Epithelial cell of esophagus (primary cell): ENCODE results near the gene TRIM45.
"Not testable (repeated sequence)": the region's sequence is repeated elsewhere in the genome, so short reads cannot be mapped to it uniquely, and the experiment has no call there.

Experiments
- DNase-seq: peaks from one replicate; pipeline ENCODE4 v3.0.0; 2010; ENCODE audit warnings: low read depth
- H3K4me3 ChIP-seq: 2 replicates; pipeline ENCODE4 v1.5.1; 2011; ENCODE audit warnings: mild to moderate bottlenecking, low read length, control low read depth
- CTCF ChIP-seq: IDR thresholded peaks from 2 replicates; pipeline ENCODE4 v1.5.1; 2011; ENCODE audit warnings: low read depth, mild to moderate bottlenecking, low read length, control low read depth, inconsistent platforms; ENCODE audit not compliant: insufficient read depth; ENCODE audit errors: missing control alignments

TRIM45 gene

GRCh38 chr1:117161887-117162286, 40.3 kb upstream of the TRIM45 start:
- no peak for DNase-seq
- no peak for TF ChIP-seq CTCF
- H3K4me3 ChIP-seq, result no peak overlapping the region

- DNase-seq, H3K4me3 ChIP-seq: not testable (repeated sequence)
Measured at GRCh38 chr1:117151305-117151704, 29.8 kb upstream of the TRIM45 start.

DNA sequence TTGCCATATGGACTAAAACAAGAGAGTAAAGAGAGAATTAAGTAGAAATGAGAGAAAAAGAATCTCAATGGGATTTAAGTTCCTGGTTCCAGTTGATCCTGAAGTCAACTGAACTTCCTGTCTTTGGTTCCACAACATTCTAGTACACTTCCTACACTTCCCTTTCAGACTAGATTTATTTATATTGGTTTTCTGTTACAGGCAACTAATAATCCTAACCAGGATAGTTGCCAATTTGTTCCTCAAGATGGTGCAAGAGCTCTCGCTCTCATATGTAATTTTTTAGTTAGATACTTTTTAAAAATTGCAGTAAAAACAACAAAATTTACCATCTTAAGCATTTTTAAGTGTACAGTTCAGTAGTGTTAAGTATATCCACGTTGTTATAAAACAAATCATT, 28.8 kb upstream of the TRIM45 start:
- no peak for DNase-seq
- peak; percentile 29 for TF ChIP-seq CTCF
- no peak overlapping the region for H3K4me3 ChIP-seq

DNA sequence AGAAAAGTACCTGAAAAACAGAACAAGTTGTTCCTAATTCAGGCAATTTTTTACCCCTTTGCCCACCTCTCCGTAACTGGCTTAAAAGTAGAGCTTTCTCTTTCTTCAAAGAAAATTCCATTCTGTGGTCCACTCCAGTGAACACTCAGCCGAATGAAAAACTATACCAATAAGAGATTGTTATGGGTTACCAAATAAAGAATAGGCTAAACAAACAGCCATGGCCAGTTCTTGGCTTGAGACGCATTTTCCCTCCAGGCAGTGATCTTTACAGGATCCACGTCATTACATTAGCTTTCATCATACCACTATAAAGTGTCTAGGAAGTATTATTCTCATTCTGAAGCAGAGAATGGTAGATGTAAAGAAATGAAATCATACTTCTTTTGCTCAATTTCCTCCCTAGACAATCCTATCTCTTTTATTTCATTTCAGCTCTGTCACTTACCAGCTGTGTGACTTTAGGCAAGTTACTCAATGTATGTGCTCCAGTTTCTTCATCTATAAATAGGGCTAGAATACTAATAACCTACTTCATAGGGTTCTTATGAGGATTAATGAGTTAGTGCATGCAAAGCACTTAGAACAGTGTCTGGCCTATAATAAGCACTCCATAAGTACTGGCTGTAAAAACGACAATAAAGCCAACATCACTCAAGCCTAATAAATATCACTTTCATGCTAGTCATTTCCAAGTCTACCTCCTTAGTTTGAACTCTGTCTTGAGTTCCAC, 26.5 kb upstream of the TRIM45 start:
- TF ChIP-seq CTCF, result no peak
- no peak overlapping the region for H3K4me3 ChIP-seq
- peak; percentile 68 for DNase-seq

DNA sequence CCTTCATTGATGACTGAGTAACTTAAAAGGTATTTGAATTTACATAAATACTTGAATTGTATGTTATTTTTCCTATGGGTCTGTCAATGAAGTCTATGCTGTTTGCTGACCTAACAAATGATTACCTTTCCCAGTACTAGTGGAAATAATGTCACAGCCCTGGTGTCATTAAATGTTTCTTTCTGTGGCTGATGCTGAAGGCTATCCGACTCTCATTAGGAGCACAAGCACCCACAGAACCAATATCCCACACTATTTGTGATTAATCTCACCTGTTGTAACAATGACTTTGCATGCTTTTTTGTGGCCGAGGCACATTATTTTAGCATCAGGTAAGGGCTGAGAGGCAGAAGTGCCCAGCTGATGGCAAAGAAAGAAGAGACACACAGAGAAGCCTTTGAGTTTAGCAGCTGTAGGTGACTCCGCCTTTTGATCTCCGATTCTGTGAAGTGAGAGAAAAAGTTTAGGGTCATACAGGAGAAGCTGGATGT, 25.8 kb upstream of the TRIM45 start:
- TF ChIP-seq CTCF, result no peak
- no peak overlapping the region for H3K4me3 ChIP-seq
- DNase-seq, result no peak

DNA sequence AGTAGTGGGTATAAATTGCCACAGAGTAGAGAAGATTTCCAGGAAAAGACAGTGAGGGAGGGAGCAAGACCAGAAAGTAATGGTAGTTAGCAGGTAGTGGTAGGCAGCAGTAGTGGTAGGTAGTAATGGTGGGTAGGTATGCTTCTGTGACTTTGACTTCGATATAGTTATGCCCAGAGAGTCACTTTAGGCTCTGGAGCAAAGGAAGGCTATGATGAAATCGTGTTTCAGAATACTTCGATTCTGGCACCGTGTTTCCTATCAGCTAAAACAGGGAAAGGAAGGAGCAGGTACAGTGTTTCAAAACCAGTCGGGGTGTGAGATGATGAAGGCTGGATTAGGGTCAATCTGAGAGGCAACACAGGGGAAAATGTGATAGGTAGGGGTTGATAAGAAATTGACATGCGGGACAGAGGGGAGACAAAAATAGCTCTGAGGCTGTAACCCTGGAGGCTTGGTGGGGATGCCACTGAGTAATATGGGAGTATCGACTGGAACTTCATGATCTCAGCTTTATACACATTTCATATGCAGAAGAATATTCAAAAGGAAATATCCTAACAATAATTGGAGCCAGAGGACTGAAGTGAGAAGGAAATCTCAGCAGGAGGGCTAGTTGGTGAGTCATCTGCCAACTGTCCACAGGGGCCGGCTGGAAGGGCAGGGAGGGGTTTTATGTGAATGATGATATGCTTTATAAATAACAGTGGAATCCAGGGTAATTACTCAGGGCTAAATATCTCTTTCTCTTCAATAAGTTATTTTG, 25.2 kb upstream of the TRIM45 start:
- no peak overlapping the region for H3K4me3 ChIP-seq
- no peak for TF ChIP-seq CTCF
- DNase-seq, result peak; percentile 48

- DNase-seq, result no peak
- TF ChIP-seq CTCF, result no peak
- no peak overlapping the region for H3K4me3 ChIP-seq
Measured at GRCh38 chr1:117146072-117146471, 24.5 kb upstream of the TRIM45 start.
